ENCODE data around the gene ANP32E. TPM values are rescaled to one million over a fixed set of nuclear protein-coding genes. Genes with fewer than 3 reads are reported as not detected.

ANP32E gene
- total RNA-seq, 1 experiment from 2014 or later, result 95.1 TPM

GRCh38 chr1:150249936-150250335, 14.0 kb upstream of the ANP32E start:
- H3K9ac ChIP-seq (ENCODE audit: low read length), result no peak overlapping the region
- ATAC-seq (no peak), DNase-seq (ENCODE audit: low read depth, low spot score) (no peak)
- no peak for TF ChIP-seq POLR2AphosphoS5 (IDR thresholded peaks at IDR 0.05; ENCODE audit: low read depth, low read length)
- TF ChIP-seq TCF7L2 (IDR thresholded peaks at IDR 0.05; ENCODE audit: borderline replicate concordance, extremely low read depth, insufficient read depth, insufficient read length), result no peak
- TF ChIP-seq CTCF (IDR thresholded peaks at IDR 0.05 in 2 of 3, conservative IDR thresholded peaks at IDR 0.05 in 1 of 3; ENCODE audit: borderline replicate concordance in 1 of 3, insufficient read depth in 1 of 3, low read depth in 2 of 3, low read length in 2 of 3), result no peak
- no peak for TF ChIP-seq RAD21 (IDR thresholded peaks at IDR 0.05; ENCODE audit: low read depth)
- TF ChIP-seq ZBTB33 (IDR thresholded peaks at IDR 0.05; ENCODE audit: extremely low read depth, insufficient replicate concordance, low read length), result no peak
- H3K9me2 ChIP-seq (ENCODE audit: insufficient read depth), result no peaks in the 10 kb centered on the region
- H3K4me3 ChIP-seq (replicated peaks in 1 of 2; ENCODE audit: low read depth in 1 of 2, low read length in 2 of 2), result no peak overlapping the region
- H3K79me2 ChIP-seq (ENCODE audit: insufficient read depth, low read length), result no peaks in the 10 kb centered on the region
- RAD21 ChIA-PET (ENCODE audit: low non-redundant PET in 1 of 2, low total read pairs in 2 of 2, uncharacterized antibody in 2 of 2, unreplicated experiment in 2 of 2), result no interaction called here
- no TSS peak for BruUV-seq (replicated peaks)
- no peaks in the 10 kb centered on the region for H3K36me3 ChIP-seq (ENCODE audit: control insufficient read depth in 1 of 2, insufficient read depth in 2 of 2, low read length in 2 of 2)
- intact Hi-C loops (cut with micrococcal nuclease), result loop anchor here (10.0 kb wide), 1 partner anchor 185 kb away; no protein-coding TSS in a partner anchor
- H3K27ac ChIP-seq (ENCODE audit: low read depth, low read length), result no peak overlapping the region
- H2AFZ ChIP-seq (ENCODE audit: low read depth, low read length, poor library complexity, severe bottlenecking), result no peak overlapping the region
- H3K27me3 ChIP-seq (ENCODE audit: insufficient read depth, low read length), result no peaks in the 10 kb centered on the region
- no peaks in the 10 kb centered on the region for H3K9me3 ChIP-seq (ENCODE audit: control insufficient read depth in 1 of 2, insufficient read depth in 1 of 2, low read depth in 1 of 2, low read length in 2 of 2)
- no peak overlapping the region for H3K4me2 ChIP-seq (ENCODE audit: low read length)
- CTCF ChIA-PET, result no interaction called here
- H3K4me1 ChIP-seq (ENCODE audit: control insufficient read depth in 1 of 2, insufficient read depth in 2 of 2, low read length in 2 of 2), result no peaks in the 10 kb centered on the region
- POLR2A ChIA-PET, result no interaction called here
- H4K20me1 ChIP-seq (ENCODE audit: insufficient read depth), result no peaks in the 10 kb centered on the region
